H1 (cell line): Measurements from ENCODE around the gene PPEF2. TPM values are rescaled to one million over a fixed set of nuclear protein-coding genes. Genes with fewer than 3 reads are reported as not detected.

Experiments
- CTCF ChIA-PET: fragments of 300-600 bp; sonication (Branson Sonifier 250); formaldehyde crosslinking; loops from one replicate; lab custom pipeline; 2021; ENCODE audit not compliant: partially characterized antibody; lab: Charles Lee
- POLR2A ChIA-PET: fragments of 300-600 bp; sonication (Branson Sonifier 250); formaldehyde crosslinking; loops from one replicate; lab custom pipeline; 2021; ENCODE audit warnings: inconsistent platforms; ENCODE audit not compliant: partially characterized antibody; lab: Charles Lee
- DNase-seq, 2 experiments: peaks; one replicate each; pipeline versions ENCODE4 v3.0.0 to v3.0.0-alpha.2; 2010 to 2022; ENCODE audit warnings: low spot score in 2 of 2, low read depth in 1 of 2, mixed read lengths in 1 of 2
- FAIRE-seq: peaks from 2 replicates; lab custom pipeline; 2011; peaks lifted over from hg19 to GRCh38; lab: Jason Lieb, UNC
- H2AFZ ChIP-seq: 2 replicates; pipeline ENCODE4 v1.8.1; 2012; ENCODE audit warnings: low read length, inconsistent platforms
- H2AK5ac ChIP-seq: 2 replicates; pipeline ENCODE4 v1.6.1; 2013; ENCODE audit warnings: low read depth, low read length
- H2BK120ac ChIP-seq: replicated peaks from 2 replicates; pipeline ENCODE3; 2013; ENCODE audit warnings: low read depth, low read length, inconsistent platforms
- H2BK12ac ChIP-seq: 2 replicates; pipeline ENCODE4 v1.6.1; 2013; ENCODE audit warnings: low read depth, low read length
- H2BK15ac ChIP-seq: 2 replicates; pipeline ENCODE4 v1.6.1; 2013; ENCODE audit warnings: low read length
- H2BK20ac ChIP-seq: 2 replicates; pipeline ENCODE4 v1.6.1; 2013; ENCODE audit warnings: low read length
- H2BK5ac ChIP-seq: 2 replicates; pipeline ENCODE4 v1.6.1; 2013; ENCODE audit warnings: low read depth, low read length
- H3K14ac ChIP-seq: 2 replicates; pipeline ENCODE4 v1.6.1; 2013; ENCODE audit warnings: inconsistent platforms; ENCODE audit not compliant: insufficient read length
- H3K18ac ChIP-seq: 2 replicates; pipeline ENCODE4 v1.6.1; 2013; ENCODE audit warnings: low read length; ENCODE audit errors: extremely low read depth
- H3K23ac ChIP-seq: 2 replicates; pipeline ENCODE4 v1.6.1; 2013; ENCODE audit warnings: inconsistent platforms; ENCODE audit not compliant: insufficient read length
- H3K23me2 ChIP-seq: 2 replicates; pipeline ENCODE4 v1.6.1; 2013; ENCODE audit warnings: low read depth, low read length
- H3K27ac ChIP-seq: 2 replicates; pipeline ENCODE4 v1.6.1; 2011; ENCODE audit warnings: low read depth, low read length, inconsistent platforms
- H3K27me3 ChIP-seq, 4 experiments: replicated peaks in 1 of 4; 1 replicate in 1 of 4; 2 replicates in 3 of 4; pipeline versions ENCODE4 v1.6.1 to v1.8.1; 2011 to 2013; ENCODE audit warnings: low read length in 3 of 4, mild to moderate bottlenecking in 3 of 4, inconsistent platforms in 2 of 4, mixed read lengths in 2 of 4, moderate library complexity in 1 of 4; ENCODE audit not compliant: control insufficient read depth in 3 of 4, insufficient read depth in 3 of 4; ENCODE audit errors: extremely low read depth in 1 of 4
- H3K36me3 ChIP-seq, 4 experiments: 2 replicates each; pipeline versions ENCODE4 v1.6.1 to v1.8.1; 2011 to 2013; ENCODE audit warnings: mild to moderate bottlenecking in 4 of 4, low read length in 3 of 4, moderate library complexity in 2 of 4, control low read depth in 1 of 4, inconsistent platforms in 1 of 4; ENCODE audit not compliant: insufficient read depth in 4 of 4, control insufficient read depth in 2 of 4
- H3K4ac ChIP-seq: replicated peaks from 2 replicates; pipeline ENCODE3; 2013; ENCODE audit warnings: low read length, low read depth, mixed read lengths, inconsistent platforms; ENCODE audit not compliant: insufficient read length
- H3K4me1 ChIP-seq, 4 experiments: replicated peaks in 1 of 4; 1 replicate in 1 of 4; 2 replicates in 3 of 4; pipeline versions ENCODE4 v1.6.1 to v1.8.1; 2011 to 2013; ENCODE audit warnings: low read length in 3 of 4, inconsistent platforms in 2 of 4, mixed read lengths in 1 of 4; ENCODE audit not compliant: insufficient read depth in 4 of 4, control insufficient read depth in 3 of 4
- H3K4me2 ChIP-seq, 2 experiments: 2 replicates each; pipeline versions ENCODE4 v1.6.1 to v1.8.1; 2011 to 2013; ENCODE audit warnings: low read depth in 2 of 2, low read length in 2 of 2, control low read depth in 1 of 2, inconsistent platforms in 1 of 2, mild to moderate bottlenecking in 1 of 2; ENCODE audit not compliant: insufficient read depth in 1 of 2
- H3K4me3 ChIP-seq, 4 experiments: fragments of 200-600, 300-600 bp in 1 of 4; sonication (generic), shearing (Covaris generic), sonication (Bioruptor Twin) in 1 of 4; 2 replicates each; pipeline versions ENCODE4 v1.5.1 to v1.8.1; 2011 to 2016; ENCODE audit warnings: low read length in 4 of 4, low read depth in 3 of 4, control low read depth in 2 of 4, inconsistent platforms in 2 of 4, mild to moderate bottlenecking in 2 of 4, mixed read lengths in 1 of 4, moderate library complexity in 1 of 4; ENCODE audit not compliant: insufficient read depth in 2 of 4; ENCODE audit errors: extremely low read depth in 1 of 4
- H3K56ac ChIP-seq: replicated peaks from 2 replicates; pipeline ENCODE3; 2013; ENCODE audit warnings: low read depth, mild to moderate bottlenecking, mixed read lengths, low read length, inconsistent platforms; ENCODE audit not compliant: insufficient read length
- H3K79me1 ChIP-seq: 2 replicates; pipeline ENCODE4 v1.6.1; 2013; ENCODE audit warnings: low read depth, low read length, control low read depth
- H3K79me2 ChIP-seq, 2 experiments: 2 replicates each; pipeline versions ENCODE4 v1.6.1 to v1.8.1; 2012 to 2013; ENCODE audit warnings: low read length in 2 of 2, mild to moderate bottlenecking in 2 of 2, inconsistent platforms in 1 of 2; ENCODE audit not compliant: insufficient read depth in 2 of 2, control insufficient read depth in 1 of 2
- H3K9ac ChIP-seq, 4 experiments: replicated peaks in 1 of 4; 1 replicate in 1 of 4; 2 replicates in 3 of 4; pipeline versions ENCODE4 v1.6.1 to v1.8.1; 2011 to 2013; ENCODE audit warnings: low read depth in 3 of 4, low read length in 3 of 4, control low read depth in 2 of 4, mild to moderate bottlenecking in 2 of 4, moderate library complexity in 2 of 4, inconsistent platforms in 1 of 4; ENCODE audit errors: extremely low read depth in 1 of 4
- H3K9me3 ChIP-seq, 2 experiments: 2 replicates each; pipeline versions ENCODE4 v1.6.1 to v1.8.1; 2012 to 2013; ENCODE audit warnings: mild to moderate bottlenecking in 2 of 2, moderate library complexity in 2 of 2, control low read depth in 1 of 2, inconsistent platforms in 1 of 2, low read depth in 1 of 2, low read length in 1 of 2, mixed read lengths in 1 of 2; ENCODE audit not compliant: insufficient read depth in 2 of 2
- H4K20me1 ChIP-seq, 2 experiments: replicated peaks in 1 of 2; 2 replicates each; pipeline versions ENCODE3 to v1.8.1; 2011 to 2013; ENCODE audit warnings: inconsistent platforms in 2 of 2, low read length in 2 of 2, mild to moderate bottlenecking in 1 of 2; ENCODE audit not compliant: insufficient read depth in 2 of 2, control insufficient read depth in 1 of 2
- H4K5ac ChIP-seq: 2 replicates; pipeline ENCODE4 v1.6.1; 2013; ENCODE audit warnings: low read length, low read depth, mixed read lengths, inconsistent platforms; ENCODE audit not compliant: insufficient read length
- H4K8ac ChIP-seq: 2 replicates; pipeline ENCODE4 v1.8.0; 2013; ENCODE audit warnings: mild to moderate bottlenecking, moderate library complexity, low read length, inconsistent platforms; ENCODE audit not compliant: insufficient read depth; ENCODE audit errors: extremely low read depth
- H4K91ac ChIP-seq: replicated peaks from 2 replicates; pipeline ENCODE3; 2013; ENCODE audit warnings: low read length, mixed read lengths, inconsistent platforms; ENCODE audit not compliant: insufficient read length
- CBX8 ChIP-seq: fragments of 300-800, 300-1000 bp; sonication (generic); IDR thresholded peaks from 2 replicates; pipeline ENCODE4 v1.7.1; 2016; ENCODE audit warnings: low read depth, low read length, borderline replicate concordance
- CEBPB ChIP-seq: IDR thresholded peaks from 2 replicates; pipeline ENCODE4 v1.6.1; 2012; ENCODE audit warnings: low read depth, low read length
- CHD2 ChIP-seq: IDR thresholded peaks from 2 replicates; pipeline ENCODE4 v1.6.1; 2012; ENCODE audit warnings: low read length, improper control_type of control experiment
- CTBP2 ChIP-seq: IDR thresholded peaks from 2 replicates; pipeline ENCODE4 v1.7.0; 2011; ENCODE audit warnings: borderline replicate concordance, mild to moderate bottlenecking, moderate library complexity, mixed read lengths, low read length; ENCODE audit not compliant: insufficient read depth, insufficient read length
- EP300 ChIP-seq, 2 experiments: IDR thresholded peaks; 1 replicate in 1 of 2; 2 replicates in 1 of 2; pipeline ENCODE4 v1.6.1; 2011 to 2012; ENCODE audit warnings: low read depth in 2 of 2, low read length in 2 of 2, mild to moderate bottlenecking in 2 of 2, borderline replicate concordance in 1 of 2, inconsistent platforms in 1 of 2, moderate library complexity in 1 of 2
- EZH2 ChIP-seq: fragments of 200-600 bp; sonication (generic); IDR thresholded peaks from 2 replicates; pipeline ENCODE4 v1.7.1; 2012; ENCODE audit warnings: low read depth, mild to moderate bottlenecking, moderate library complexity, low read length, inconsistent platforms; ENCODE audit not compliant: severe bottlenecking
- JUN ChIP-seq: IDR thresholded peaks from 2 replicates; pipeline ENCODE4 v1.6.1; 2011; ENCODE audit warnings: low read depth, mild to moderate bottlenecking, improper control_type of control experiment, low read length
- KDM5A ChIP-seq: fragments of 200-600 bp; IDR thresholded peaks from 2 replicates; pipeline ENCODE4 v1.7.1; 2012; ENCODE audit warnings: mild to moderate bottlenecking, low read length, inconsistent platforms, mixed read lengths
- MAFK ChIP-seq: IDR thresholded peaks from 2 replicates; pipeline ENCODE4 v1.6.1; 2012; ENCODE audit warnings: low read depth, mild to moderate bottlenecking, improper control_type of control experiment, low read length
- POLR2A ChIP-seq, 2 experiments: IDR thresholded peaks; 1 replicate in 1 of 2; 2 replicates in 1 of 2; pipeline ENCODE4 v1.6.1; 2011; ENCODE audit warnings: low read depth in 2 of 2, low read length in 2 of 2, mild to moderate bottlenecking in 2 of 2; ENCODE audit errors: control extremely low read depth in 1 of 2
- POLR2AphosphoS5 ChIP-seq: IDR thresholded peaks from 2 replicates; pipeline ENCODE4 v1.6.1; 2011; ENCODE audit warnings: low read depth, low read length
- SIN3A ChIP-seq, 2 experiments: IDR thresholded peaks in 1 of 2; conservative IDR thresholded peaks in 1 of 2; 2 replicates each; pipeline ENCODE4 v1.6.1; 2011 to 2012; ENCODE audit warnings: low read length in 2 of 2, improper control_type of control experiment in 1 of 2, low read depth in 1 of 2, mild to moderate bottlenecking in 1 of 2
- USF2 ChIP-seq: IDR thresholded peaks from 2 replicates; pipeline ENCODE4 v1.6.1; 2011; ENCODE audit warnings: low read length, improper control_type of control experiment
- YY1 ChIP-seq: IDR thresholded peaks from 2 replicates; pipeline ENCODE4 v1.6.1; 2011; ENCODE audit warnings: low read depth, mild to moderate bottlenecking, low read length
- WGBS, 2 experiments: shearing (Covaris generic) in 1 of 2; methylation state at CpG; one replicate each; pipeline versions ENCODE4 v1.1.6 to v1.1.7; 2013 to 2015; ENCODE audit warnings: low lambda C conversion rate in 2 of 2, mixed read lengths in 2 of 2, inconsistent platforms in 1 of 2, low coverage in 1 of 2, missing lambda C conversion rate in 1 of 2; ENCODE audit not compliant: insufficient replicate concordance in 2 of 2, insufficient coverage in 1 of 2, insufficient read length in 1 of 2; ENCODE audit errors: extremely low coverage in 1 of 2, missing lambda C conversion rate in 1 of 2; 5-methylcytosine and 5-hydroxymethylcytosine counted together
- polyA plus RNA-seq, 7 experiments: library from polyadenylated mRNA; depleted of rRNA in 3 of 7; stranded (reverse) in 5 of 7; unstranded in 2 of 7; fragments of >200 nt in 5 of 7; fragments of 200-250 nt in 2 of 7; gene quantifications; 1 replicate in 5 of 7; 2 replicates in 1 of 7; 4 replicates in 1 of 7; pipeline versions ENCODE4 v1.2.1 to v1.2.3, GENCODE V29; 2011 to 2013; ENCODE audit warnings: missing spikeins in 2 of 7, mixed read lengths in 2 of 7
- total RNA-seq: library from RNA; stranded (reverse); fragmentation: NEBNext Ultra II Directional; extraction: Animal tissue kit (Norgen Biotek cat#: 25700); gene quantifications from 2 replicates; pipeline ENCODE4 v1.2.1, GENCODE V29; 2021

The PPEF2 gene
- total and polyA plus RNA-seq, 2 of the 8 experiments (the other 6 are each of a cell fraction or from before 2014, with no cell fraction given): not detected

GRCh38 chr4:75869100-75869499 lies 33.2 kb downstream of the PPEF2 start:
- no peak overlapping the region for H3K9ac ChIP-seq
- H3K4me2 ChIP-seq: no peak overlapping the region
- H4K5ac ChIP-seq: no peak overlapping the region
- no peak overlapping the region for H3K27ac ChIP-seq
- no peaks in the 10 kb centered on the region for H3K9me3 ChIP-seq
- no peaks in the 10 kb centered on the region for H3K23me2 ChIP-seq
- H2BK5ac ChIP-seq: no peak overlapping the region
- no peak overlapping the region for H3K14ac ChIP-seq
- H3K18ac ChIP-seq: no peak overlapping the region
- no peak overlapping the region for H4K91ac ChIP-seq
- no peak for DNase-seq
- 58% methylated on average over 3 of the region's 3 CpGs; no CpG with 5 or more reads in 1 of the 2 experiments for whole genome bisulfite sequencing, 2 experiments
- no peak overlapping the region for H2BK20ac ChIP-seq
- no peak overlapping the region for H2BK15ac ChIP-seq
- H3K27me3 ChIP-seq: no peaks in the 10 kb centered on the region
- no peaks in the 10 kb centered on the region for H3K79me2 ChIP-seq
- H2BK120ac ChIP-seq: no peak overlapping the region
- ChIA-PET POLR2A (no interaction called here), CTCF (interaction anchor here (1.0 to 1.9 kb wide), 6 partner anchors 8 to 47 kb away, joined by 3 to 13 read pairs (median 5); no protein-coding TSS in a partner anchor)
- no peak overlapping the region for H3K4ac ChIP-seq
- no peak for FAIRE-seq
- no peaks in the 10 kb centered on the region for H3K36me3 ChIP-seq
- no peak overlapping the region for H4K8ac ChIP-seq
- H2AFZ ChIP-seq: no peak overlapping the region
- H3K4me3 ChIP-seq: no peak overlapping the region
- H3K56ac ChIP-seq: no peak overlapping the region
- no peaks in the 10 kb centered on the region for H4K20me1 ChIP-seq
- H2BK12ac ChIP-seq: no peak overlapping the region
- H3K4me1 ChIP-seq: no peaks in the 10 kb centered on the region
- no peaks in the 10 kb centered on the region for H3K79me1 ChIP-seq
- no peak overlapping the region for H2AK5ac ChIP-seq
- no peak overlapping the region for H3K23ac ChIP-seq
- TF ChIP-seq EP300 (IDR thresholded peaks at IDR 0.05; ENCODE audit: borderline replicate concordance in 1 of 2, low read depth in 2 of 2, low read length in 2 of 2): no peak
- no peak for TF ChIP-seq POLR2A (IDR thresholded peaks at IDR 0.05; ENCODE audit: control extremely low read depth in 1 of 2, low read depth in 2 of 2, low read length in 2 of 2)
- TF ChIP-seq CBX8: no peak
- TF ChIP-seq JUN: no peak
- no peak for TF ChIP-seq YY1
- TF ChIP-seq CHD2: no peak
- TF ChIP-seq USF2: no peak
- no peak for TF ChIP-seq CEBPB
- TF ChIP-seq KDM5A: no peak
- no peak for TF ChIP-seq CTBP2
- TF ChIP-seq MAFK: no peak
- TF ChIP-seq POLR2AphosphoS5: no peak
- TF ChIP-seq EZH2: no peak
- TF ChIP-seq SIN3A (conservative IDR thresholded peaks at IDR 0.05 in 1 of 2, IDR thresholded peaks at IDR 0.05 in 1 of 2; ENCODE audit: low read depth in 1 of 2, low read length in 2 of 2): no peak
